Karpas-422 (cell line): Measurements from ENCODE around the gene RFC2. TPM values are rescaled to one million over a fixed set of nuclear protein-coding genes. Genes with fewer than 3 reads are reported as not detected.

Experiments
- DNase-seq: peaks from one replicate; pipeline ENCODE4 v3.0.0-alpha.2; 2015
- H2AFZ ChIP-seq: fragments of 200-600 bp; sonication (generic); 2 replicates; pipeline ENCODE4 v1.6.1; 2014; ENCODE audit warnings: antibody characterized with exemption, low read length, mixed read lengths
- H3K27ac ChIP-seq: fragments of 200-600 bp; sonication (generic); 2 replicates; pipeline ENCODE4 v1.5.1; 2014; ENCODE audit warnings: mild to moderate bottlenecking, low read length, moderate library complexity
- H3K27me3 ChIP-seq: fragments of 200-600 bp; sonication (generic); 2 replicates; pipeline ENCODE4 v1.6.1; 2014; ENCODE audit warnings: low read length, mixed read lengths
- H3K36me3 ChIP-seq: fragments of 200-600 bp; sonication (generic); 2 replicates; pipeline ENCODE4 v1.6.1; 2014; ENCODE audit warnings: low read length, mixed read lengths; ENCODE audit not compliant: insufficient read depth
- H3K4me1 ChIP-seq: fragments of 200-600 bp; sonication (generic); 2 replicates; pipeline ENCODE4 v1.6.1; 2014; ENCODE audit warnings: mild to moderate bottlenecking, low read length, mixed read lengths
- H3K4me2 ChIP-seq: fragments of 200-600 bp; sonication (generic); 2 replicates; pipeline ENCODE4 v1.6.1; 2014; ENCODE audit warnings: low read length, low read depth, mild to moderate bottlenecking; ENCODE audit not compliant: poor library complexity, severe bottlenecking
- H3K4me3 ChIP-seq: fragments of 200-600 bp; sonication (generic); 2 replicates; pipeline ENCODE4 v1.5.1; 2014; ENCODE audit warnings: mild to moderate bottlenecking, antibody characterized with exemption, low read length, mixed read lengths
- H3K79me2 ChIP-seq: fragments of 200-600 bp; sonication (generic); 2 replicates; pipeline ENCODE4 v1.6.1; 2014; ENCODE audit warnings: mild to moderate bottlenecking, low read length, mixed read lengths
- H3K9ac ChIP-seq: fragments of 200-600 bp; sonication (generic); 2 replicates; pipeline ENCODE4 v1.6.0; 2014; ENCODE audit warnings: low read length
- H3K9me2 ChIP-seq: fragments of 200-600 bp; sonication (generic), shearing (Covaris generic); replicated peaks from 2 replicates; pipeline ENCODE4 v1.6.0; 2014; ENCODE audit warnings: mild to moderate bottlenecking, low read length, moderate library complexity; ENCODE audit not compliant: insufficient read depth
- H3K9me3 ChIP-seq: fragments of 300-700, 200-600 bp; sonication (generic); 2 replicates; pipeline ENCODE4 v1.6.1; 2014; ENCODE audit warnings: low read length, mixed read lengths
- H4K20me1 ChIP-seq: fragments of 200-600 bp; sonication (generic); 2 replicates; pipeline ENCODE4 v1.6.1; 2014; ENCODE audit warnings: mild to moderate bottlenecking, antibody characterized with exemption, low read length, low read depth; ENCODE audit not compliant: insufficient read depth
- total RNA-seq: library from RNA; depleted of rRNA; stranded (reverse); fragments of >200 nt; shearing (Covaris generic); gene quantifications from 2 replicates; pipeline ENCODE4 v1.2.3, GENCODE V29; 2014; ENCODE audit warnings: low replicate concordance

RFC2 gene
- total RNA-seq, 1 experiment from 2014 or later, result 18.9 TPM

GRCh38 chr7:74248156-74248555 is 6.0 kb downstream of the RFC2 start:
- Histone ChIP-seq H3K9ac (no peak overlapping the region), H3K4me2 (no peak overlapping the region), H2AFZ (no peak overlapping the region), H3K27me3 (no peaks in the 10 kb centered on the region), H3K9me3 (no peaks in the 10 kb centered on the region), H3K4me1 (peaks cover 14% of the 10 kb centered on the region), H3K9me2 (no peaks in the 10 kb centered on the region), H4K20me1 (no peaks in the 10 kb centered on the region; the same call in 1 of the 2 replicates), H3K79me2 (peaks cover 16% of the 10 kb centered on the region), H3K4me3 (no peak overlapping the region), H3K27ac (no peak overlapping the region), H3K36me3 (peaks cover 42% of the 10 kb centered on the region)
- DNase-seq, result no peak

- H3K27ac ChIP-seq, result no peak overlapping the region
- DNase-seq, result no peak
- H3K9me3 ChIP-seq, result no peaks in the 10 kb centered on the region
- H3K36me3 ChIP-seq, result peaks cover 42% of the 10 kb centered on the region
- no peak overlapping the region for H3K9ac ChIP-seq
- H3K4me2 ChIP-seq, result no peak overlapping the region
- no peaks in the 10 kb centered on the region for H3K27me3 ChIP-seq
- H2AFZ ChIP-seq, result no peak overlapping the region
- H3K79me2 ChIP-seq, result peaks cover 7% of the 10 kb centered on the region; the same call in 1 of the 2 replicates
- H3K9me2 ChIP-seq, result no peaks in the 10 kb centered on the region
- H4K20me1 ChIP-seq, result no peaks in the 10 kb centered on the region; the same call in 1 of the 2 replicates
- H3K4me1 ChIP-seq, result peaks cover 24% of the 10 kb centered on the region
- no peak overlapping the region for H3K4me3 ChIP-seq
These were observed 7.7 kb downstream of the RFC2 start for GRCh38 chr7:74246497-74246896.

- no peaks in the 10 kb centered on the region for H3K9me2 ChIP-seq
- DNase-seq, result no peak
- H3K36me3 ChIP-seq, result peaks cover 50% of the 10 kb centered on the region
- H3K79me2 ChIP-seq, result no peaks in the 10 kb centered on the region
- no peak overlapping the region for H2AFZ ChIP-seq
- peak overlapping the region; percentile 49 for H3K4me2 ChIP-seq
- peak overlapping the region; percentile 35; the same call in 1 of the 2 replicates for H3K4me3 ChIP-seq
- H4K20me1 ChIP-seq, result no peaks in the 10 kb centered on the region; the same call in 1 of the 2 replicates
- H3K27me3 ChIP-seq, result no peaks in the 10 kb centered on the region
- H3K4me1 ChIP-seq, result peaks cover 29% of the 10 kb centered on the region
- H3K9me3 ChIP-seq, result no peaks in the 10 kb centered on the region
- peak overlapping the region; percentile 19 for H3K9ac ChIP-seq
- H3K27ac ChIP-seq, result peak overlapping the region; percentile 46
These were observed 12.1 kb downstream of the RFC2 start for GRCh38 chr7:74242122-74242443.

GRCh38 chr7:74240482-74240881 is 13.7 kb downstream of the RFC2 start:
- no peaks in the 10 kb centered on the region for H3K27me3 ChIP-seq
- H3K9ac ChIP-seq, result no peak overlapping the region
- no peak overlapping the region for H3K4me2 ChIP-seq
- H4K20me1 ChIP-seq, result no peaks in the 10 kb centered on the region
- no peak overlapping the region for H2AFZ ChIP-seq
- no peak for DNase-seq
- H3K4me3 ChIP-seq, result no peak overlapping the region
- no peaks in the 10 kb centered on the region for H3K9me2 ChIP-seq
- no peaks in the 10 kb centered on the region for H3K79me2 ChIP-seq
- no peaks in the 10 kb centered on the region for H3K9me3 ChIP-seq
- H3K36me3 ChIP-seq, result peaks cover 52% of the 10 kb centered on the region
- H3K27ac ChIP-seq, result no peak overlapping the region
- H3K4me1 ChIP-seq, result peaks cover 33% of the 10 kb centered on the region

GRCh38 chr7:74236284-74236683 is 17.9 kb downstream of the RFC2 start:
- Histone ChIP-seq H3K27ac (no peak overlapping the region), H3K4me2 (no peak overlapping the region), H4K20me1 (no peaks in the 10 kb centered on the region), H3K4me3 (no peak overlapping the region), H3K36me3 (peaks cover 65% of the 10 kb centered on the region), H3K9me3 (no peaks in the 10 kb centered on the region), H3K9me2 (no peaks in the 10 kb centered on the region), H2AFZ (no peak overlapping the region), H3K4me1 (peaks cover 25% of the 10 kb centered on the region), H3K9ac (no peak overlapping the region), H3K27me3 (no peaks in the 10 kb centered on the region), H3K79me2 (no peaks in the 10 kb centered on the region)
- DNase-seq, result no peak

GRCh38 chr7:74235518-74236268 is 18.5 kb downstream of the RFC2 start:
- H3K4me2 ChIP-seq, result no peak overlapping the region
- H3K9ac ChIP-seq, result no peak overlapping the region
- peaks cover 67% of the 10 kb centered on the region for H3K36me3 ChIP-seq
- H2AFZ ChIP-seq, result no peak overlapping the region
- no peak overlapping the region for H3K4me3 ChIP-seq
- no peak overlapping the region for H3K27ac ChIP-seq
- no peaks in the 10 kb centered on the region for H3K9me3 ChIP-seq
- no peaks in the 10 kb centered on the region for H3K27me3 ChIP-seq
- no peaks in the 10 kb centered on the region for H4K20me1 ChIP-seq
- H3K9me2 ChIP-seq, result no peaks in the 10 kb centered on the region
- no peak for DNase-seq
- H3K79me2 ChIP-seq, result no peaks in the 10 kb centered on the region
- peaks cover 28% of the 10 kb centered on the region for H3K4me1 ChIP-seq

GRCh38 chr7:74233655-74234285 is 20.4 kb downstream of the RFC2 start:
- no peak overlapping the region for H2AFZ ChIP-seq
- no peak for DNase-seq
- no peaks in the 10 kb centered on the region for H3K79me2 ChIP-seq
- H3K27me3 ChIP-seq, result no peaks in the 10 kb centered on the region
- no peaks in the 10 kb centered on the region for H4K20me1 ChIP-seq
- H3K4me1 ChIP-seq, result peaks cover 45% of the 10 kb centered on the region
- peak overlapping the region; percentile 66 for H3K27ac ChIP-seq
- no peak overlapping the region for H3K4me3 ChIP-seq
- H3K9me3 ChIP-seq, result no peaks in the 10 kb centered on the region
- H3K9ac ChIP-seq, result no peak overlapping the region
- peaks cover 66% of the 10 kb centered on the region for H3K36me3 ChIP-seq
- H3K9me2 ChIP-seq, result no peaks in the 10 kb centered on the region
- no peak overlapping the region for H3K4me2 ChIP-seq

- Histone ChIP-seq H3K79me2 (no peaks in the 10 kb centered on the region), H3K9me3 (no peaks in the 10 kb centered on the region), H3K4me2 (no peak overlapping the region), H3K27ac (no peak overlapping the region), H4K20me1 (no peaks in the 10 kb centered on the region), H3K9ac (no peak overlapping the region), H3K9me2 (no peaks in the 10 kb centered on the region), H2AFZ (no peak overlapping the region), H3K27me3 (no peaks in the 10 kb centered on the region), H3K4me3 (no peak overlapping the region), H3K36me3 (peaks cover 46% of the 10 kb centered on the region), H3K4me1 (peaks cover 45% of the 10 kb centered on the region)
- DNase-seq, result no peak
These were observed 23.0 kb downstream of the RFC2 start for GRCh38 chr7:74231232-74231590.
